Liver (tissue), 3 donors: ENCODE data around the gene SLC51B.

Experiments used
- ATF3 ChIP-seq: IDR thresholded peaks from 2 replicates; pipeline ENCODE4 v1.6.1; 2016; ENCODE audit warnings: antibody characterized with exemption
- CTCF ChIP-seq: fragments of 150-350 bp; IDR thresholded peaks from 2 replicates; pipeline ENCODE4 v1.5.1; 2017; ENCODE audit warnings: improper control_type of control experiment, low read depth, low read length; ENCODE audit not compliant: missing input control
- FOXA2 ChIP-seq: IDR thresholded peaks from 2 replicates; pipeline ENCODE4 v1.6.1; 2016; ENCODE audit warnings: antibody characterized with exemption
- GABPA ChIP-seq, 2 donors: IDR thresholded peaks in 1 of 2; conservative IDR thresholded peaks in 1 of 2; 2 replicates each; pipeline ENCODE4 v1.6.1; 2016; ENCODE audit warnings: antibody characterized with exemption in 2 of 2, mild to moderate bottlenecking in 1 of 2, moderate library complexity in 1 of 2
- JUND ChIP-seq, 2 donors: IDR thresholded peaks; 2 replicates each; pipeline ENCODE4 v1.6.1; 2016; ENCODE audit warnings: antibody characterized with exemption in 2 of 2
- MAX ChIP-seq: IDR thresholded peaks from 2 replicates; pipeline ENCODE4 v1.6.1; 2016; ENCODE audit warnings: antibody characterized with exemption
- NR2F2 ChIP-seq: IDR thresholded peaks from 2 replicates; pipeline ENCODE4 v1.6.1; 2016; ENCODE audit warnings: antibody characterized with exemption
- REST ChIP-seq: IDR thresholded peaks from 2 replicates; pipeline ENCODE4 v1.6.1; 2016; ENCODE audit warnings: antibody characterized with exemption, mild to moderate bottlenecking
- RXRA ChIP-seq, 2 donors: IDR thresholded peaks; 2 replicates each; pipeline ENCODE4 v1.6.1; 2017 to 2018; ENCODE audit warnings: antibody characterized with exemption in 2 of 2, mild to moderate bottlenecking in 1 of 2
- SP1 ChIP-seq: IDR thresholded peaks from 2 replicates; pipeline ENCODE4 v1.6.1; 2018; ENCODE audit warnings: antibody characterized with exemption, mild to moderate bottlenecking
- TAF1 ChIP-seq: conservative IDR thresholded peaks from 2 replicates; pipeline ENCODE4 v1.6.1; 2016; ENCODE audit warnings: antibody characterized with exemption, mild to moderate bottlenecking
- YY1 ChIP-seq: IDR thresholded peaks from 2 replicates; pipeline ENCODE4 v1.6.1; 2016; ENCODE audit warnings: antibody characterized with exemption, mild to moderate bottlenecking
- TF ChIP-seq, protein P1 (sequence below): IDR thresholded peaks from 2 replicates; pipeline ENCODE4 v1.6.1; 2016; ENCODE audit warnings: antibody characterized with exemption
- donor health status: healthy.
- donor health status: healthy.

GRCh38 chr15:65004993-65005392 lies 40.2 kb upstream of the SLC51B start:
- TF ChIP-seq CTCF (no peak), MAX (no peak), ATF3 (no peak), REST (no peak), RXRA (IDR thresholded peaks at IDR 0.05) (no peak), NR2F2 (no peak), YY1 (no peak), JUND (IDR thresholded peaks at IDR 0.05) (no peak), SP1 (no peak), TAF1 (no peak), GABPA (IDR thresholded peaks at IDR 0.05 in 1 of 2, conservative IDR thresholded peaks at IDR 0.05 in 1 of 2) (no peak), FOXA2 (no peak)
- TF ChIP-seq, protein P1, sequence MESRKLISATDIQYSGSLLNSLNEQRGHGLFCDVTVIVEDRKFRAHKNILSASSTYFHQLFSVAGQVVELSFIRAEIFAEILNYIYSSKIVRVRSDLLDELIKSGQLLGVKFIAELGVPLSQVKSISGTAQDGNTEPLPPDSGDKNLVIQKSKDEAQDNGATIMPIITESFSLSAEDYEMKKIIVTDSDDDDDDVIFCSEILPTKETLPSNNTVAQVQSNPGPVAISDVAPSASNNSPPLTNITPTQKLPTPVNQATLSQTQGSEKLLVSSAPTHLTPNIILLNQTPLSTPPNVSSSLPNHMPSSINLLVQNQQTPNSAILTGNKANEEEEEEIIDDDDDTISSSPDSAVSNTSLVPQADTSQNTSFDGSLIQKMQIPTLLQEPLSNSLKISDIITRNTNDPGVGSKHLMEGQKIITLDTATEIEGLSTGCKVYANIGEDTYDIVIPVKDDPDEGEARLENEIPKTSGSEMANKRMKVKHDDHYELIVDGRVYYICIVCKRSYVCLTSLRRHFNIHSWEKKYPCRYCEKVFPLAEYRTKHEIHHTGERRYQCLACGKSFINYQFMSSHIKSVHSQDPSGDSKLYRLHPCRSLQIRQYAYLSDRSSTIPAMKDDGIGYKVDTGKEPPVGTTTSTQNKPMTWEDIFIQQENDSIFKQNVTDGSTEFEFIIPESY: no peak
